WTC11 (cell line): ENCODE results near the gene MLPH. TPM values are rescaled to one million over a fixed set of nuclear protein-coding genes. Genes with fewer than 3 reads are reported as not detected.

Source experiments
- ATAC-seq: fragments of 200-7000 bp; cut with Tn5 transposase; 2 replicates; pipeline ENCODE4 v1.10.0; 2021; ENCODE audit warnings: mild to moderate bottlenecking, moderate library complexity
- CTCF ChIA-PET: fragments of 300-600 bp; sonication (Branson Sonifier 250); formaldehyde crosslinking; loops from one replicate; lab custom pipeline; 2021; ENCODE audit warnings: antibody characterized with exemption; lab: Charles Lee
- POLR2A ChIA-PET: fragments of 350-600 bp; sonication (Branson Sonifier 250); formaldehyde crosslinking; loops from one replicate; lab custom pipeline; 2021; ENCODE audit warnings: antibody characterized with exemption; lab: Charles Lee
- DNase-seq: peaks from one replicate; pipeline ENCODE4 v3.0.0; 2021; ENCODE audit warnings: low spot score
- H3K27ac Mint-ChIP-seq: 2 replicates; pipeline ENCODE4 v1.8.0; 2021; ENCODE audit warnings: mixed read lengths
- H3K27me3 Mint-ChIP-seq: 2 replicates; pipeline ENCODE4 v1.8.0; 2021; ENCODE audit warnings: low read depth, mild to moderate bottlenecking, moderate library complexity, mixed read lengths
- H3K36me3 Mint-ChIP-seq: 2 replicates; pipeline ENCODE4 v1.8.0; 2021; ENCODE audit warnings: mixed read lengths
- H3K4me1 Mint-ChIP-seq: 2 replicates; pipeline ENCODE4 v1.8.0; 2022; ENCODE audit warnings: mixed read lengths
- H3K4me3 Mint-ChIP-seq: 2 replicates; pipeline ENCODE4 v1.8.0; 2021; ENCODE audit warnings: mild to moderate bottlenecking, moderate library complexity, mixed read lengths
- H3K9me3 Mint-ChIP-seq: 2 replicates; pipeline ENCODE4 v1.8.0; 2021; ENCODE audit warnings: mixed read lengths
- CDX4 ChIP-seq: fragments of 250-450 bp; sonication (Bioruptor Pico); IDR thresholded peaks from 2 replicates; pipeline ENCODE4 v1.9.0; 2021; ENCODE audit warnings: moderate library complexity, mild to moderate bottlenecking, inconsistent platforms, borderline replicate concordance
- CREM ChIP-seq: sonication (generic); formaldehyde crosslinking; IDR thresholded peaks from 2 replicates; pipeline ENCODE4 v1.8.1; 2022; ENCODE audit warnings: mild to moderate bottlenecking, missing genetic modification reagents, moderate library complexity
- E2F1 ChIP-seq: sonication (generic); formaldehyde crosslinking; IDR thresholded peaks from 2 replicates; pipeline ENCODE4 v1.8.0; 2022; ENCODE audit warnings: mild to moderate bottlenecking, missing genetic modification reagents
- ELF4 ChIP-seq: sonication (generic); formaldehyde crosslinking; IDR thresholded peaks from 2 replicates; pipeline ENCODE4 v1.8.1; 2022; ENCODE audit warnings: low read depth, mild to moderate bottlenecking, moderate library complexity, missing genetic modification reagents
- FOXJ3 ChIP-seq: sonication (generic); formaldehyde crosslinking; IDR thresholded peaks from 2 replicates; pipeline ENCODE4 v1.9.0; 2021; ENCODE audit warnings: missing genetic modification reagents, mild to moderate bottlenecking, borderline replicate concordance
- JAZF1 ChIP-seq: fragments of 250-450 bp; sonication (Bioruptor Pico); IDR thresholded peaks from 2 replicates; pipeline ENCODE4 v1.9.0; 2021; ENCODE audit warnings: moderate library complexity, mild to moderate bottlenecking, inconsistent platforms
- MYBL2 ChIP-seq: sonication (generic); formaldehyde crosslinking; IDR thresholded peaks from 2 replicates; pipeline ENCODE4 v1.8.1; 2023; ENCODE audit warnings: mild to moderate bottlenecking, moderate library complexity, missing genetic modification reagents
- NFYB ChIP-seq: sonication (generic); formaldehyde crosslinking; conservative IDR thresholded peaks from 2 replicates; pipeline ENCODE4 v1.8.0; 2022; ENCODE audit warnings: low read depth, missing genetic modification reagents
- NR3C1 ChIP-seq: sonication (generic); formaldehyde crosslinking; conservative IDR thresholded peaks from 2 replicates; pipeline ENCODE4 v1.8.1; 2023; ENCODE audit warnings: low read depth, mild to moderate bottlenecking, missing genetic modification reagents
- PRRX2 ChIP-seq: fragments of 250-450 bp; sonication (Bioruptor Pico); IDR thresholded peaks from 2 replicates; pipeline ENCODE4 v1.8.0; 2021; ENCODE audit warnings: mild to moderate bottlenecking
- SP1 ChIP-seq: sonication (generic); formaldehyde crosslinking; conservative IDR thresholded peaks from 2 replicates; pipeline ENCODE4 v1.8.1; 2022; ENCODE audit warnings: missing genetic modification reagents
- TEAD4 ChIP-seq: sonication (generic); formaldehyde crosslinking; IDR thresholded peaks from 2 replicates; pipeline ENCODE4 v1.8.0; 2022; ENCODE audit warnings: mild to moderate bottlenecking, missing genetic modification reagents
- TP53 ChIP-seq: sonication (generic); formaldehyde crosslinking; IDR thresholded peaks from 2 replicates; pipeline ENCODE4 v1.8.1; 2023; ENCODE audit warnings: mild to moderate bottlenecking, missing genetic modification reagents
- ZNF121 ChIP-seq: sonication (generic); formaldehyde crosslinking; IDR thresholded peaks from 2 replicates; pipeline ENCODE4 v1.8.0; 2023; ENCODE audit warnings: missing genetic modification reagents
- ZNF671 ChIP-seq: fragments of 250-450 bp; sonication (Bioruptor Pico); IDR thresholded peaks from 2 replicates; pipeline ENCODE4 v1.8.0; 2021; ENCODE audit warnings: mild to moderate bottlenecking
- ZSCAN18 ChIP-seq: fragments of 250-450 bp; sonication (Bioruptor Pico); IDR thresholded peaks from 2 replicates; pipeline ENCODE4 v2.1.2; 2022; ENCODE audit warnings: mild to moderate bottlenecking, moderate library complexity
- total RNA-seq: library from RNA; stranded (reverse); gene quantifications from 3 replicates; pipeline ENCODE4 v1.2.3, GENCODE V29; 2021
- TF ChIP-seq, protein P1 (sequence below): sonication (generic); formaldehyde crosslinking; IDR thresholded peaks from 2 replicates; pipeline ENCODE4 v1.8.1; 2022; ENCODE audit warnings: mild to moderate bottlenecking, missing genetic modification reagents, moderate library complexity, borderline replicate concordance
- TF ChIP-seq, protein P2 (sequence below): fragments of 250-450 bp; sonication (Bioruptor Pico); IDR thresholded peaks from 2 replicates; pipeline ENCODE4 v1.8.0; 2021; ENCODE audit warnings: mild to moderate bottlenecking

MLPH gene
- total RNA-seq, 1 experiment from 2014 or later = 10.3 TPM

GRCh38 chr2:237486819-237487448, at the start of gene MLPH (continued):
- TF ChIP-seq, protein P1, sequence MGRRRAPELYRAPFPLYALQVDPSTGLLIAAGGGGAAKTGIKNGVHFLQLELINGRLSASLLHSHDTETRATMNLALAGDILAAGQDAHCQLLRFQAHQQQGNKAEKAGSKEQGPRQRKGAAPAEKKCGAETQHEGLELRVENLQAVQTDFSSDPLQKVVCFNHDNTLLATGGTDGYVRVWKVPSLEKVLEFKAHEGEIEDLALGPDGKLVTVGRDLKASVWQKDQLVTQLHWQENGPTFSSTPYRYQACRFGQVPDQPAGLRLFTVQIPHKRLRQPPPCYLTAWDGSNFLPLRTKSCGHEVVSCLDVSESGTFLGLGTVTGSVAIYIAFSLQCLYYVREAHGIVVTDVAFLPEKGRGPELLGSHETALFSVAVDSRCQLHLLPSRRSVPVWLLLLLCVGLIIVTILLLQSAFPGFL (CRISPR knock-in tag) = no peak
- no peak for TF ChIP-seq MYBL2 (CRISPR knock-in tag)
- no peak for TF ChIP-seq CDX4 (CRISPR knock-in tag)

GRCh38 chr2:237437566-237437965, 49.5 kb upstream of the MLPH start:
- Mint-ChIP-seq H3K9me3 (peaks cover 7% of the 10 kb centered on the region), H3K4me1 (peaks cover 40% of the 10 kb centered on the region), H3K27ac (no peak overlapping the region), H3K4me3 (no peak overlapping the region), H3K36me3 (peaks cover 8% of the 10 kb centered on the region), H3K27me3 (no peaks in the 10 kb centered on the region; the same call in 1 of the 2 replicates)
- DNase-seq (no peak), ATAC-seq (no peak)
- ChIA-PET CTCF (interaction anchor here (1.1 to 10.0 kb wide), 4 partner anchors 14 to 75 kb away, joined by 3 to 63 read pairs (median 10); no protein-coding TSS in a partner anchor), POLR2A (no interaction called here)
- TF ChIP-seq FOXJ3 (CRISPR knock-in tag) = no peak
- TF ChIP-seq, protein P2, sequence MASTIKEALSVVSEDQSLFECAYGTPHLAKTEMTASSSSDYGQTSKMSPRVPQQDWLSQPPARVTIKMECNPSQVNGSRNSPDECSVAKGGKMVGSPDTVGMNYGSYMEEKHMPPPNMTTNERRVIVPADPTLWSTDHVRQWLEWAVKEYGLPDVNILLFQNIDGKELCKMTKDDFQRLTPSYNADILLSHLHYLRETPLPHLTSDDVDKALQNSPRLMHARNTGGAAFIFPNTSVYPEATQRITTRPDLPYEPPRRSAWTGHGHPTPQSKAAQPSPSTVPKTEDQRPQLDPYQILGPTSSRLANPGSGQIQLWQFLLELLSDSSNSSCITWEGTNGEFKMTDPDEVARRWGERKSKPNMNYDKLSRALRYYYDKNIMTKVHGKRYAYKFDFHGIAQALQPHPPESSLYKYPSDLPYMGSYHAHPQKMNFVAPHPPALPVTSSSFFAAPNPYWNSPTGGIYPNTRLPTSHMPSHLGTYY (CRISPR knock-in tag) = no peak
- no peak for TF ChIP-seq TEAD4 (CRISPR knock-in tag)
- TF ChIP-seq ZNF121 (CRISPR knock-in tag) = no peak
- TF ChIP-seq JAZF1 (CRISPR knock-in tag) = no peak
- TF ChIP-seq ZNF671 (CRISPR knock-in tag) = no peak
- TF ChIP-seq TP53 (CRISPR knock-in tag) = no peak
- no peak for TF ChIP-seq E2F1 (CRISPR knock-in tag)
- TF ChIP-seq NFYB (CRISPR knock-in tag) = no peak
- TF ChIP-seq PRRX2 (CRISPR knock-in tag) = no peak
- TF ChIP-seq ELF4 (CRISPR knock-in tag) = no peak
- TF ChIP-seq NR3C1 (CRISPR knock-in tag) = no peak

GRCh38 chr2:237438080-237438940, 48.7 kb upstream of the MLPH start:
- ChIA-PET CTCF (interaction anchor here (1.1 to 10.0 kb wide), 5 partner anchors 13 to 273 kb away, joined by 3 to 63 read pairs (median 4); no protein-coding TSS in a partner anchor), POLR2A (no interaction called here)
- Mint-ChIP-seq H3K27me3 (peaks cover 5% of the 10 kb centered on the region; the same call in 1 of the 2 replicates), H3K9me3 (peaks cover 7% of the 10 kb centered on the region), H3K4me1 (peaks cover 39% of the 10 kb centered on the region), H3K27ac (peak overlapping the region; percentile 81), H3K36me3 (peaks cover 8% of the 10 kb centered on the region), H3K4me3 (no peak overlapping the region)
- no peak for TF ChIP-seq CREM
- TF ChIP-seq SP1 (CRISPR knock-in tag) = 0 out of 2 replicates have a peak, but pooled peaks have one; percentile 14
- TF ChIP-seq ZSCAN18 (CRISPR knock-in tag) = 0 out of 2 replicates have a peak, but pooled peaks have one; percentile 3
- peak; percentile 52 for DNase-seq
- ATAC-seq = peak; percentile 94
